OCI-LY3 (cell line): Measurements from ENCODE around the gene CCSER1.
"Not testable (repeated sequence)": the region's sequence is repeated elsewhere in the genome, so short reads cannot be mapped to it uniquely, and the experiment has no call there.

Experiments
- H2AFZ ChIP-seq: fragments of 200-600, 300-600 bp; shearing (Covaris generic); 2 replicates; pipeline ENCODE4 v1.6.0; 2014; ENCODE audit warnings: antibody characterized with exemption, low read depth, low read length
- H3K27ac ChIP-seq: fragments of 200-600, 300-600 bp; sonication (generic); 2 replicates; pipeline ENCODE4 v1.5.1; 2014; ENCODE audit warnings: mild to moderate bottlenecking, low read length, moderate library complexity, mixed read lengths
- H3K27me3 ChIP-seq: fragments of 200-600, 300-600 bp; sonication (generic); 2 replicates; pipeline ENCODE4 v1.6.1; 2014; ENCODE audit warnings: low read depth, low read length, mixed read lengths
- H3K36me3 ChIP-seq: fragments of 200-600, 300-600 bp; sonication (generic); replicated peaks from 2 replicates; pipeline ENCODE3; 2014; ENCODE audit warnings: low read depth, low read length, mixed read lengths
- H3K4me1 ChIP-seq: fragments of 300-600, 200-600 bp; sonication (generic); 2 replicates; pipeline ENCODE4 v1.6.1; 2014; ENCODE audit warnings: low read length, mixed read lengths
- H3K4me2 ChIP-seq: fragments of 200-600, 300-600 bp; sonication (generic); 2 replicates; pipeline ENCODE4 v1.6.1; 2014; ENCODE audit warnings: low read length, mixed read lengths
- H3K4me3 ChIP-seq: fragments of 300-600, 200-600 bp; sonication (generic); 2 replicates; pipeline ENCODE4 v1.5.1; 2014; ENCODE audit warnings: antibody characterized with exemption, mild to moderate bottlenecking, low read length, moderate library complexity
- H3K79me2 ChIP-seq: fragments of 300-600, 200-600 bp; shearing (Covaris generic); 2 replicates; pipeline ENCODE4 v1.6.1; 2014; ENCODE audit warnings: mild to moderate bottlenecking, low read length, mixed read lengths
- H3K9ac ChIP-seq: fragments of 300-600, 200-600 bp; shearing (Covaris generic); 2 replicates; pipeline ENCODE4 v1.6.0; 2014; ENCODE audit warnings: mild to moderate bottlenecking, low read length, moderate library complexity
- H3K9me3 ChIP-seq: fragments of 200-600, 300-600 bp; shearing (Covaris generic); 2 replicates; pipeline ENCODE4 v1.6.1; 2014; ENCODE audit warnings: low read length, mixed read lengths; ENCODE audit not compliant: insufficient read depth
- H4K20me1 ChIP-seq: fragments of 200-600, 300-600 bp; sonication (generic); 2 replicates; pipeline ENCODE4 v1.6.1; 2016; ENCODE audit warnings: low read length, mixed read lengths; ENCODE audit not compliant: insufficient read depth
- CTCF ChIP-seq: fragments of 200-600, 300-600 bp; sonication (generic); IDR thresholded peaks from 2 replicates; pipeline ENCODE4 v1.5.1; 2014; ENCODE audit warnings: antibody characterized with exemption, low read length, low read depth
- EZH2phosphoT487 ChIP-seq: fragments of 200-600 bp; shearing (Covaris generic); IDR thresholded peaks from 2 replicates; pipeline ENCODE4 v1.6.1; 2018; ENCODE audit warnings: antibody characterized with exemption, mixed run types, low read depth

Gene CCSER1

GRCh38 chr4:90458576-90458975 is 331.4 kb downstream of the CCSER1 start:
- no peaks in the 10 kb centered on the region for H3K9me3 ChIP-seq
- H3K27ac ChIP-seq = no peak overlapping the region
- no peaks in the 10 kb centered on the region for H3K4me1 ChIP-seq
- H3K4me3 ChIP-seq = no peak overlapping the region
- no peak overlapping the region for H2AFZ ChIP-seq
- no peaks in the 10 kb centered on the region for H4K20me1 ChIP-seq
- no peaks in the 10 kb centered on the region for H3K27me3 ChIP-seq
- no peaks in the 10 kb centered on the region for H3K79me2 ChIP-seq
- H3K9ac ChIP-seq = no peak overlapping the region
- H3K36me3 ChIP-seq = no peaks in the 10 kb centered on the region
- TF ChIP-seq EZH2phosphoT487 = no peak
- TF ChIP-seq CTCF = no peak
- H3K4me2 ChIP-seq = no peak overlapping the region

- no peaks in the 10 kb centered on the region for H3K9me3 ChIP-seq
- H3K4me1 ChIP-seq = no peaks in the 10 kb centered on the region
- no peak for TF ChIP-seq EZH2phosphoT487
- no peak for TF ChIP-seq CTCF
- no peak overlapping the region for H3K9ac ChIP-seq
- H3K79me2 ChIP-seq = no peaks in the 10 kb centered on the region
- H2AFZ ChIP-seq = no peak overlapping the region
- no peaks in the 10 kb centered on the region for H3K27me3 ChIP-seq
- no peaks in the 10 kb centered on the region for H3K36me3 ChIP-seq
- no peak overlapping the region for H3K4me3 ChIP-seq
- no peak overlapping the region for H3K27ac ChIP-seq
- no peaks in the 10 kb centered on the region for H4K20me1 ChIP-seq
- H3K4me2 ChIP-seq = no peak overlapping the region
These were observed 347.3 kb downstream of the CCSER1 start for GRCh38 chr4:90474484-90474883.

GRCh38 chr4:90476019-90476418 is 348.8 kb downstream of the CCSER1 start:
- no peak overlapping the region for H2AFZ ChIP-seq
- no peaks in the 10 kb centered on the region for H3K79me2 ChIP-seq
- H3K4me3 ChIP-seq = no peak overlapping the region
- no peak overlapping the region for H3K9ac ChIP-seq
- H3K4me1 ChIP-seq = no peaks in the 10 kb centered on the region
- H3K27me3 ChIP-seq = no peaks in the 10 kb centered on the region
- no peak overlapping the region for H3K27ac ChIP-seq
- TF ChIP-seq EZH2phosphoT487 (no peak), CTCF (no peak)
- no peaks in the 10 kb centered on the region for H3K36me3 ChIP-seq
- H3K9me3 ChIP-seq = no peaks in the 10 kb centered on the region
- no peaks in the 10 kb centered on the region for H4K20me1 ChIP-seq
- H3K4me2 ChIP-seq = no peak overlapping the region

GRCh38 chr4:90476586-90476985 is 349.4 kb downstream of the CCSER1 start:
- H3K4me1 ChIP-seq = no peaks in the 10 kb centered on the region

GRCh38 chr4:90484894-90485293 is 357.7 kb downstream of the CCSER1 start:
- H4K20me1 ChIP-seq, H2AFZ ChIP-seq, H3K4me1 ChIP-seq, H3K4me2 ChIP-seq, H3K9ac ChIP-seq, H3K4me3 ChIP-seq, H3K36me3 ChIP-seq, H3K79me2 ChIP-seq, H3K27me3 ChIP-seq, H3K27ac ChIP-seq, H3K9me3 ChIP-seq: not testable (repeated sequence)

More at GRCh38 chr4:90476586-90476985, 349.4 kb downstream of the CCSER1 start:
- no peaks in the 10 kb centered on the region for H3K9me3 ChIP-seq
- no peak for TF ChIP-seq EZH2phosphoT487
- TF ChIP-seq CTCF = no peak
- no peak overlapping the region for H3K9ac ChIP-seq
- no peak overlapping the region for H3K4me2 ChIP-seq
- H3K79me2 ChIP-seq = no peaks in the 10 kb centered on the region
- H3K27me3 ChIP-seq = no peaks in the 10 kb centered on the region
- no peak overlapping the region for H3K4me3 ChIP-seq
- no peak overlapping the region for H3K27ac ChIP-seq
- H3K36me3 ChIP-seq = no peaks in the 10 kb centered on the region
- H4K20me1 ChIP-seq = no peaks in the 10 kb centered on the region
- no peak overlapping the region for H2AFZ ChIP-seq
